HG02678 (cell line): ENCODE measurements around the gene DOCK2.

Experiments used
- ATAC-seq: cut with Tn5 transposase; IDR thresholded peaks from one replicate; pipeline ENCODE4 v1.9.1; 2021; ENCODE audit warnings: mild to moderate bottlenecking, moderate library complexity; ENCODE audit not compliant: unreplicated experiment

Gene DOCK2

GRCh38 chr5:170109059-170110031 is 472.3 kb downstream of the DOCK2 start:
- no peak for ATAC-seq

GRCh38 chr5:170110403-170111087 is 473.5 kb downstream of the DOCK2 start:
- ATAC-seq: no peak

DNA sequence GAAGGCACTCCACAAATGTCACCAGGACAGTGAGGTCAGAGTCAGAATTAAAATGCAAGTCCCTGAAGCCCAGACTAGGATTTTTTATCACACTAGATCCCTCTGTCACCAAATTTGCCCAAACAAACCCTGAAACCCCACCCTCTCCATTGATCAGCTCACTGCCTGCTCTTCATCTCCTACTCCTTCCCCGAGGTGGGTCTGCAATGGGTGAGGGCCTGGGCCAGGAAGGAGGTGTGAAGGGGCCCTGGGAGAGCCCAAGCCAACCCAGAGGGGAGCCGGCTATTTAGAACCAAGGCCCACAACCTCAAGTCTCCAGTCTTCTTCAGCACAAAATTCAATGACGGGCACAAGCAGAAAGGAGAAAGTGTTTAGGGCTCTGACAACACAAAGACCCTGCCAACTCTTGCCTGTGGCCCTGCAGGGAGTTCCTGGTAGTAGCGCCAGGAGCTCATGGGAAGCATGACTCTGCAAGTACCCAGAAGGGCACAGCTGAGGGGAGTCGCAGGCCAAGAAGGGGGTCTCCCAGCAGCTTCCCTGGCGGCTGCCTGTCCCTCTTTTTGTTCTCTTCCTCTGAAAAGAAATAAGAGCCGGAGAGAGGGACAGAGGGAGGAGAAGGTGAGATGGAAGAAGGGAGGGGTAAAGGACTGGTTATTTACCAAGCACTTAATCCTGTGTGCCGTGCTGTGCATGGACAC is 474.2 kb downstream of the DOCK2 start:
- no peak for ATAC-seq

DNA sequence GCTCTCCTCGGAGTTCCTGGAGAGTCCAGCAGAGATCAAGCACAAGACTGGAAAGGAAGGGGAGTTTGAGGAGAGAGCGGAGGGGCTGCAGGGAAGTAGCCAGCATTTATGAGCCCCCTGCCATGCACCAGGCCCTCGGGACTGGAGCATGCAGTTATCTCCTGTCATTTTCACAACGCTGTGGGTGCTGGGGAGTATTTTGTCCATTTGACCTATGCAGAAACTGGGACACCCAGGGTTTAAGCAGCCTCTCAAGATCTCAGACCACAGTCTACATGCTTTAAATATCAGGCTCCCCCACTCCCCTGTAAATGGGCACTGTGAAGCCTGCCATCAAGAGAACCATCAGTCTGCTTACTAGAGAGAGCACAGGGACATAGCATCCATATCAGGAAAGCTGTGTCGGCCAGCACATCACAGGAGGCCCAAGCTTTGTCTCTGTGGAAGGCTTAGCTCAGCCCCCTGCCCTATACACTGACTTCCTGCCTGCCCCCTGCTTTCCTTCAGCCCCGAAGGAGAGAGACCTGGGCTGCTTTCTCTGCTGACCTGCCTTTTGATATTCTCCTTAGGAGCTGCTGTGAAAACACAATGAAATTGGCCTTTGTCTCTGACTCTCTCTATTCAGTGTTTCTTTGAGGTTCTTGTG is 475.9 kb downstream of the DOCK2 start:
- ATAC-seq: no peak

DNA sequence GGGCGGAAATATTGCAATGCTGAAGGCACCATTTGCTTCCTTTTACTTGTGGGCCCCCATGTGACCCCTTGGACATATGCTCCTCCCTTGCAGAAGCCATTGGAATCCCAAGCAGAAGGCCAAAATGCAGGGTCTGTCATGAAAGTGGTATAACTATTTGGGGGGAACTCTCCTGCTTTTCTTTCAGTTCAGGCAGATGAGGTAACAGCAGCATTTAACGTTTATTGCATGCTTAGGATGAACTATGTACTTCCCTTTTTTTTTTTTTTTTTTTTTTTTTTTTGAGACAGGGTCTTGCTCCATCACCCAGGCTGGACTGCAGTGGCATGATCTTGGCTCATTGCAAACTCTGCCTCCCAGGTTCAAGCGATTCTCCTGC is 476.4 kb downstream of the DOCK2 start:
- ATAC-seq: no peak

- no peak for ATAC-seq
These were observed 477.2 kb downstream of the DOCK2 start for GRCh38 chr5:170114271-170114670.

- ATAC-seq: no peak
These were observed 478.9 kb downstream of the DOCK2 start for GRCh38 chr5:170115925-170116324.

- no peak for ATAC-seq
These were observed 480.7 kb downstream of the DOCK2 start for GRCh38 chr5:170117736-170118135.

DNA sequence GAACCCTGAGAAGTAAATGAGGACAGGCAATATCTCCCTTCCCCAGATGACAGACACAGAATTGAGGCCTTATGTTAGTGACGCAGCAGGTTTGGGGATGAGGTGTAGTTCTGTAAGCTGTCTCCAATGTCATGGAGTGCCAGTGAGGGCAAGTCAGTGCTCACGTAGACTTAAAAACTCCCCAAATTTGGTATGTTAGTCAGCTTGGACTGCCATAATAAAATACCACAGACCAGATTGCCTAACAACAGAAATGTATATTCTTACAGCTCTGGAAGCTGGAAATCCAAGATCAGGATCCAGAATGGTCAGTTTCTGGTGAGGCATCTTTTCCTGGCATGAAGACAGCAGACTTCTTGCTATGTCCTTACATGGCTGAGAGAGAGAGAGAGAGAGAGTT is 483.5 kb downstream of the DOCK2 start:
- ATAC-seq: no peak

DNA sequence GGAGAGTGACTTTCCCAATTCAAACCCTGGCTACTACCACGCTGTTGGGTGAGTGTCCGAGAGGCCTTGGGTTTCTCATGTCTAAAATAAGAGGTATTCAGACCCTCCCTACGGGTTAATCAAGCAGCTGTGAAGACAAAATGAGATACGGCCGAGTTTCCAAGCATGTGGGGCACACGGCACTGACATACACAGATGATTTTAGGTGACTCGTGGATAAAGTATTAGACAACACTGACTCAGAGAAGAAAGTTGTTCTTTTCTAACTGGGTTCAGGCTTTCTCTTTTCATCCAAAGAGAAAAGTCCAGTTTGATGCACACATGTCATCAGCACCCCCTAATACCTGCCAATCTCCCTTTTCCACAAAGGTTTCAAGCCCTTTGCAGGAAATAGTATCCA is 484.2 kb downstream of the DOCK2 start:
- ATAC-seq: no peak

- no peak for ATAC-seq
These were observed 489.0 kb downstream of the DOCK2 start for GRCh38 chr5:170126061-170126460.

GRCh38 chr5:170126626-170127025 is 489.6 kb downstream of the DOCK2 start:
- ATAC-seq: no peak

GRCh38 chr5:170131235-170131634 is 494.2 kb downstream of the DOCK2 start:
- no peak for ATAC-seq

DNA sequence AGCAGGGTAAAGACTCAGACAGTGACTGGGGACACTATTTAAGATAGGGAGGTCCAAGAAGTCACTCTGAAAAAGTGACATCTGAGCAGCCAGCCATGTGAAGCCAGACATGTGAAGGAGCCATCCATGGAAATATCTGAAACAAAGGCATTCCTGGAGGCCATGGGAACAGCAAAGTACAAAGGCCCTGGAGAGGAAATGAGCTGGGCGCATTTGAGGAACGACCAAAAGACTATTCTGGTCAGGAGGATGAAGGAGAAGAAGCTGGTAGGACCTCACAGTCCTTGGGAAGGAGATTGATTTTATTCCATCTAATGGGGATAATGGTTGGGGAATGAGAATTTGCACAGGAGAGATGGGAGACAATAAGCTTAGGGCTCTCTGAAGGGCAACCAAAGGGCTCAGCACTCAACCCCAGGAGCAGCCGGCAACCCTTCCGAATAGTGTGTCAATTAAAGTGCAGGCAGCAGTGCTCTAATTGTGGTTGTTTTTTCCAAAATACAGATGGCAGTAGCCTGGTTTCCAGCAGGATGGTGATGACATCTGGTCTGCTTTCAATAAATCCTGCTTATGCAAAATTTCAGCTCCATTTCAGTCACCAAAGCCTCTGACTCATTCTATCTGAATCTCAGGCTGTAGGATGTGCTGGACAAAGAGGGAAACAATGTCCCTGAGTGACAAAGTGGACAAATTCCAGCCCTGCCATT is 495.3 kb downstream of the DOCK2 start:
- no peak for ATAC-seq
